Astrocyte of the spinal cord (primary cell): ENCODE results near the gene BCORL1.

Experiments
- DNase-seq: peaks from one replicate; pipeline ENCODE4 v3.0.0; 2011; ENCODE audit warnings: low read depth, low spot score
- H3K4me3 ChIP-seq: 2 replicates; pipeline ENCODE4 v1.5.1; 2011; ENCODE audit warnings: low read depth, mild to moderate bottlenecking, low read length, moderate library complexity
- in situ Hi-C: cut with HindIII; loops from 2 replicates; pipeline ENCODE4 v1.10.0; 2017; ENCODE audit warnings: low sequenced_read_pairs
- TF ChIP-seq, protein P1 (sequence below): IDR thresholded peaks from 2 replicates; pipeline ENCODE4 v1.5.1; 2012; ENCODE audit warnings: low read depth, mild to moderate bottlenecking, low read length, inconsistent platforms

The BCORL1 gene

DNA sequence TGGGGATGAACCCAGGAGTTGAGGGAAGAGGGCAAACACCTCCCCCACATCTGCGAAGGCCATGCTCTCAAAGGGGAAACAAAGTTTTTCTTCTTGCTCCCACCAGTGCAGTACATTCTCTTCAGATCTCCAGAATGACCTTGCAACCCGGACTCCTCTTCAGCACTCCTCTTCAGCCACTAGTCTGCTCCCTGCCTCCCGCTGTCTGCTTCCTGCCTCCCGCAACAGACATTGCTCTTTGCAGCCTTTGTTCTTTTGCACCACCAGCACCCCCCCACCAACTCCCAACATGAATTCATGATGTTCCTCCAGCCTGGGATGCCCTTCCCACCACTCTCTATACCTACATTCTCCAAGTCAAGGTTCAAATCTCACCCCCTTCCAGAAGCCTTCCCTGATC, 44.4 kb upstream of the BCORL1 start:
- no peak for DNase-seq
- in situ Hi-C loops: no loop called here
- TF ChIP-seq, protein P1, sequence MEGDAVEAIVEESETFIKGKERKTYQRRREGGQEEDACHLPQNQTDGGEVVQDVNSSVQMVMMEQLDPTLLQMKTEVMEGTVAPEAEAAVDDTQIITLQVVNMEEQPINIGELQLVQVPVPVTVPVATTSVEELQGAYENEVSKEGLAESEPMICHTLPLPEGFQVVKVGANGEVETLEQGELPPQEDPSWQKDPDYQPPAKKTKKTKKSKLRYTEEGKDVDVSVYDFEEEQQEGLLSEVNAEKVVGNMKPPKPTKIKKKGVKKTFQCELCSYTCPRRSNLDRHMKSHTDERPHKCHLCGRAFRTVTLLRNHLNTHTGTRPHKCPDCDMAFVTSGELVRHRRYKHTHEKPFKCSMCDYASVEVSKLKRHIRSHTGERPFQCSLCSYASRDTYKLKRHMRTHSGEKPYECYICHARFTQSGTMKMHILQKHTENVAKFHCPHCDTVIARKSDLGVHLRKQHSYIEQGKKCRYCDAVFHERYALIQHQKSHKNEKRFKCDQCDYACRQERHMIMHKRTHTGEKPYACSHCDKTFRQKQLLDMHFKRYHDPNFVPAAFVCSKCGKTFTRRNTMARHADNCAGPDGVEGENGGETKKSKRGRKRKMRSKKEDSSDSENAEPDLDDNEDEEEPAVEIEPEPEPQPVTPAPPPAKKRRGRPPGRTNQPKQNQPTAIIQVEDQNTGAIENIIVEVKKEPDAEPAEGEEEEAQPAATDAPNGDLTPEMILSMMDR: no peak
- no peak overlapping the region for H3K4me3 ChIP-seq

DNA sequence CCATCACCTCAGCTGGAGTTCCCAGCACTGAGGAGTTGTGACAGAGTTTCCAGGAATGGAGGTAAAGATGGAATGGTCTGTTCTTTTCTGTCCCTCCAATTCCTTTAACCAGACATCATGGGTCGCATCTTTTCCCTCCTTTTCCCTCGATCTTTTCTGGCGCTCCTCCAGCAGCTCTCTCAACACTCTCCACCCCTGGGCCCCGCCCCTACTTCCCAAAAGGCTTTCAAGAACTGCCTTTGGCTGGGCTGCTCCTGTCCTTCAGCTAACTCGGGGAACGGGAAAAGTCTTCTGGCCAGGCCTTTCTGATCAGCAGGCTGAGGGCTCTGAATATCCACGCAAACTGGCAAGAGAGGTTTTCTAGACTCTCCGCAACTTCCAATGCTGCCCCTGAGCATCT, 42.4 kb upstream of the BCORL1 start:
- in situ Hi-C loops: no loop called here
- TF ChIP-seq, protein P1: no peak
- H3K4me3 ChIP-seq: no peak overlapping the region
- no peak for DNase-seq

DNA sequence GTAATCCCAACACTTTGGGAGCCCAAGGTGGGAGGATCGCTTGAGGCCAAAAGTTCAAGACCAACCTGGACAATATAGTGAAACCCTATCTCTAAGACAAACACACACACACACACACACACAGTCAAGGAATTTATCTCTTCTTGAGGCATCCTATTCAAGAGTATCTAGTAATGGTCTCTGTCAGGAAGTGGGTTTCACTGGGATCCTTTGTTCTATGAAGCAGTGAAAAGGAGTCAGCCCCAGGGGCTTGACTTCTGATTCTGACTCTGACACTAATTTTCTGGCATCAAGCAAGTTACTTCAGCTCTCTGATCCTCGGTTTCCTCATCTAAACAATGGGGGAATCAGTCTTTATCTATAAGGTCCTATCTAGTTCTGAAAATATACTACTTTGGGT, 41.7 kb upstream of the BCORL1 start:
- no peak overlapping the region for H3K4me3 ChIP-seq
- TF ChIP-seq, protein P1: no peak
- in situ Hi-C loops: no loop called here
- no peak for DNase-seq

DNA sequence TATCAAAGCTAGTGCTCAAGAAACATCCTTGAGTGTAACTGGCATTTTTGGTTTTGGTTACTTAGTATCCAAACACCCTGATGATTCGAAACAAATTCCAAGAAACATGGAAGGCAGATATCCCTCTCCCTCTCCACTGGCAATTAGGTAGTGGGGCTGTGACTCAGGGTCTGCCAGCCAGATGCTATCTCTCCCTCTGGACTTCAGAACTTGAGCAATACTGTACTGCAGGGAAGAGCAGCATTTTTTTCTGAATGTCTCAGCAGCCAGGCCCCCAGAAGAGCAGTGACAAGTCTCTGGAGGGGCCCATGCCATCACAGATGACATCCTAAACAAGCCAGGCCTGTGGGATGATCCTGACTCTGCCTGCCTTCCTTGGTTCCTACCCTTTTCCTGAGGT, 37.3 kb upstream of the BCORL1 start:
- H3K4me3 ChIP-seq: no peak overlapping the region
- DNase-seq: no peak
- in situ Hi-C loops: no loop called here
- TF ChIP-seq, protein P1: no peak

DNA sequence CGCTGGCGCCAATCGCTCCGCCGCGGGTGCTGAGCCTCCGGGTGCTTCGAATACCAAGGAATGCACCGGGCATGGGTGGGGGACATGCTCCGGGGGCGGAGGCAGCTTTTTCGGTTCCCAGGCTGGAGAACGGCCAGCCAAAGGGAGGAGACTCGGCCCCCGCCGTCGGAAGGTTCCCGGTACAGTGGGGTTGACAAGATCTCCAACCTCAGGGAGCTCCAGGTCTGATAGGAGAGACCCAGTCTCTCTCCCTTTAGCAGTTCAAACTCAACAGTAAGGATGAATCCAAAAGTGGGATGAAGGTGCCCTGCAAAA, 29.1 kb upstream of the BCORL1 start:
- in situ Hi-C loops: no loop called here
- H3K4me3 ChIP-seq: peak overlapping the region; percentile 31
- TF ChIP-seq, protein P1: no peak
- DNase-seq: no peak

DNA sequence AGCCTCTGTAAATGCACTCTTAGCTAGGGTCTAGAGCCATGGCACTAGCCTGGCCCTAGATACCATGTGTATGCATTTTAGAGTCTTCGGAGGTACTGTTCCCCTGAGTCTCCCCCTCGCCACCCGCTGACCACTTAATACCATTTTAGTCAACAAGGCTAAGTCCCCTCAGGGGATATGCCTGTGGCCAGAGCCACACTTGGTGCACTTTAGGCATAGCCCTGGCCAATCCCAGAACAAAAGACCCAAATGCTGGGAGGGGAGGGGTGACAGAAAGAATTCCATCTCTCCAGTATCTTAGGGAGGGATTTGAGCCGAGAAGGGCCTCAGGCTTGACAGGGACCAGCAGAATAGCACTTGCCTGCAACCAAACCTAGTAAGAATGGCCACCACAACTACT, 28.6 kb upstream of the BCORL1 start:
- DNase-seq: no peak
- in situ Hi-C loops: no loop called here
- TF ChIP-seq, protein P1: no peak
- H3K4me3 ChIP-seq: no peak overlapping the region

DNA sequence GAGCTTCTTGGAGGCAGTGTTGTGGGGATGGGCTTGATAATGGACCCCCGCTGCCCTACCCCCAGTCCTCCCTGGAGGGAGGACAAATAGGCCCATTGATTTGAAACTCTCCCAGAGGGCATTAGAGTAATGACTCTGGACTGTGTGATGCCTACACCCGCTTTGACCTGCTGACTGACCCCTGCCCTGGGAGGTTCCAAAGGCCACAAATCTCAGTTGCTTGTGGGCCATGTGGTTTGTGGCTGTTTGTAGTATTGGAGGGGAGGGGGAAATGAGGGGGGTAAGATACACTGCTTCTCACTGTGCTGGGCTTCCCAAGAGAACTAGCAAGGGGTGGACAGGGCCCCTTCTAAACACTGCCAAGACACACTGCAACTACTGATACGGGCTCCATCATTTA, 27.6 kb upstream of the BCORL1 start:
- in situ Hi-C loops: no loop called here
- TF ChIP-seq, protein P1: no peak
- no peak for DNase-seq
- H3K4me3 ChIP-seq: no peak overlapping the region
